Measurements from ENCODE around the gene MOK.
"Not testable (repeated sequence)": the region's sequence is repeated elsewhere in the genome, so short reads cannot be mapped to it uniquely, and the experiment has no call there.

Gene MOK

GRCh38 chr14:102243795-102244194 is 61.2 kb downstream of the MOK start:
- not testable (repeated sequence) for DNase-seq

- no peak for DNase-seq
These were observed 63.8 kb downstream of the MOK start for GRCh38 chr14:102241147-102241546.

- DNase-seq = not testable (repeated sequence)
These were observed 64.5 kb downstream of the MOK start for GRCh38 chr14:102240481-102240880.

GRCh38 chr14:102239231-102239630 is 65.7 kb downstream of the MOK start:
- DNase-seq = no peak

GRCh38 chr14:102238766-102239165 is 66.2 kb downstream of the MOK start:
- no peak for DNase-seq

GRCh38 chr14:102238131-102238530 is 66.8 kb downstream of the MOK start:
- DNase-seq = no peak

GRCh38 chr14:102236026-102236425 is 68.9 kb downstream of the MOK start:
- no peak for DNase-seq

GRCh38 chr14:102235275-102235897 is 69.6 kb downstream of the MOK start:
- peak; percentile 64 for DNase-seq

- DNase-seq = no peak
These were observed 70.4 kb downstream of the MOK start for GRCh38 chr14:102234331-102235264.

- DNase-seq = no peak
These were observed 71.9 kb downstream of the MOK start for GRCh38 chr14:102233081-102233480.

- DNase-seq = no peak
These were observed 72.7 kb downstream of the MOK start for GRCh38 chr14:102232348-102232625.

- DNase-seq = no peak
These were observed 73.3 kb downstream of the MOK start for GRCh38 chr14:102231476-102232347.

GRCh38 chr14:102230481-102231210 is 74.3 kb downstream of the MOK start:
- DNase-seq = no peak

- no peak for DNase-seq
These were observed 75.2 kb downstream of the MOK start for GRCh38 chr14:102229739-102230092.

- no peak for DNase-seq
These were observed 75.8 kb downstream of the MOK start for GRCh38 chr14:102229071-102229738.

- DNase-seq = no peak
These were observed 77.6 kb downstream of the MOK start for GRCh38 chr14:102227184-102227964.

GRCh38 chr14:102226356-102227125 is 78.4 kb downstream of the MOK start:
- no peak for DNase-seq

- no peak for DNase-seq
These were observed 79.0 kb downstream of the MOK start for GRCh38 chr14:102225936-102226335.

- DNase-seq = no peak
These were observed 79.6 kb downstream of the MOK start for GRCh38 chr14:102225386-102225785.

GRCh38 chr14:102223682-102224081 is 81.3 kb downstream of the MOK start:
- no peak for DNase-seq

- no peak for DNase-seq
These were observed 82.2 kb downstream of the MOK start for GRCh38 chr14:102222751-102223150.
